GM12878 (cell line): ENCODE data around the gene HSD17B1. TPM values are rescaled to one million over a fixed set of nuclear protein-coding genes. Genes with fewer than 3 reads are reported as not detected.

Experiments
- ATAC-seq: fragments of 200-7000 bp; cut with Tn5 transposase; 3 replicates; pipeline ENCODE4 v1.9.1; 2020; ENCODE audit warnings: mild to moderate bottlenecking, moderate library complexity
- BruUV-seq: library from RNA; stranded (reverse); fragments of 400-500 nt; replicated peaks from 2 replicates; lab custom pipeline; 2021; lab: Mats Ljungman, UMichigan
- CTCF ChIA-PET: fragments of 300-600 bp; sonication (Branson Sonifier 250); formaldehyde crosslinking; extraction: SDS; loops from one replicate; lab custom pipeline; 2021; ENCODE audit warnings: inconsistent platforms; lab: Yijun Ruan, JAX
- POLR2A ChIA-PET: fragments of 350-600 bp; formaldehyde crosslinking; extraction: SDS; loops from one replicate; lab custom pipeline; 2021; ENCODE audit warnings: inconsistent platforms; lab: Charles Lee
- RAD21 ChIA-PET: fragments of 300-600 bp; sonication (Branson Sonifier 250); formaldehyde crosslinking; loops from one replicate; lab custom pipeline; 2023; ENCODE audit warnings: antibody characterized with exemption; ENCODE audit not compliant: unreplicated experiment; lab: Charles Lee
- SMC1A ChIA-PET: fragments of 300-600 bp; sonication (Branson Sonifier 250); formaldehyde crosslinking; loops from one replicate; lab custom pipeline; 2023; ENCODE audit not compliant: unreplicated experiment, uncharacterized antibody; lab: Charles Lee
- DNase-seq: peaks from one replicate; pipeline ENCODE4 v3.0.0-alpha.2; 2011; ENCODE audit warnings: low read depth, low spot score
- FAIRE-seq: peaks from 3 replicates; lab custom pipeline; 2011; peaks lifted over from hg19 to GRCh38; lab: Jason Lieb, UNC
- H2AFZ ChIP-seq: 2 replicates; pipeline ENCODE4 v1.6.0; 2011; ENCODE audit warnings: low read depth, low read length, control low read depth; ENCODE audit not compliant: control insufficient read depth
- H3K27ac ChIP-seq: 2 replicates; pipeline ENCODE4 v1.5.1; 2011; ENCODE audit warnings: control low read depth; ENCODE audit not compliant: control insufficient read depth, insufficient read depth
- H3K27me3 ChIP-seq, 2 experiments: replicated peaks in 1 of 2; 2 replicates each; pipeline versions ENCODE4 v1.6.0 to v1.6.1; 2011; ENCODE audit warnings: low read length in 1 of 2; ENCODE audit not compliant: control insufficient read depth in 2 of 2, insufficient read depth in 2 of 2
- H3K36me3 ChIP-seq, 2 experiments: 2 replicates each; pipeline ENCODE4 v1.5.1; 2011; ENCODE audit warnings: low read length in 1 of 2; ENCODE audit not compliant: control insufficient read depth in 2 of 2, insufficient read depth in 2 of 2
- H3K4me1 ChIP-seq: 2 replicates; pipeline ENCODE4 v1.6.1; 2011; ENCODE audit warnings: mild to moderate bottlenecking, low read length, moderate library complexity, mixed read lengths; ENCODE audit not compliant: control insufficient read depth, insufficient read depth
- H3K4me2 ChIP-seq: 2 replicates; pipeline ENCODE4 v1.6.0; 2011; ENCODE audit warnings: control low read depth; ENCODE audit not compliant: control insufficient read depth, insufficient read depth
- H3K4me3 ChIP-seq: fragments of 200-600 bp; sonication (generic); 2 replicates; pipeline ENCODE4 v1.5.1; 2016
- H3K79me2 ChIP-seq: 2 replicates; pipeline ENCODE4 v1.6.0; 2011; ENCODE audit warnings: low read length; ENCODE audit not compliant: control insufficient read depth, insufficient read depth
- H3K9ac ChIP-seq: 2 replicates; pipeline ENCODE4 v1.8.0; 2011; ENCODE audit warnings: low read length, control low read depth, mixed read lengths; ENCODE audit not compliant: control insufficient read depth, insufficient read depth
- H3K9me3 ChIP-seq: replicated peaks from 3 replicates; pipeline ENCODE4 v1.5.1; 2011; ENCODE audit warnings: mild to moderate bottlenecking, low read length; ENCODE audit not compliant: control insufficient read depth, insufficient read depth
- H4K20me1 ChIP-seq: 2 replicates; pipeline ENCODE4 v1.6.0; 2011; ENCODE audit not compliant: control insufficient read depth, insufficient read depth
- CBX5 ChIP-seq: sonication (generic); IDR thresholded peaks from 2 replicates; pipeline ENCODE4 v1.6.1; 2016; ENCODE audit warnings: low read depth, moderate library complexity, mild to moderate bottlenecking, inconsistent platforms
- NRF1 ChIP-seq: conservative IDR thresholded peaks from 2 replicates; pipeline ENCODE4 v1.6.1; 2011; ENCODE audit warnings: mild to moderate bottlenecking, low read depth, low read length, improper control_type of control experiment
- PML ChIP-seq: IDR thresholded peaks from 2 replicates; pipeline ENCODE4 v1.6.1; 2012; ENCODE audit warnings: low read length, inconsistent platforms
- YBX1 ChIP-seq: fragments of 450-650 bp; IDR thresholded peaks from 2 replicates; pipeline ENCODE4 v1.6.1; 2016; ENCODE audit warnings: antibody characterized with exemption
- WGBS: methylation state at CpG from one replicate; pipeline ENCODE4 v1.1.6; 2016; ENCODE audit warnings: low lambda C conversion rate; ENCODE audit not compliant: insufficient replicate concordance, insufficient coverage; ENCODE audit errors: missing lambda C conversion rate; 5-methylcytosine and 5-hydroxymethylcytosine counted together
- in situ Hi-C: fragments of 300-500 bp; cut with MboI; formaldehyde crosslinking; loops from 9 replicates; pipeline ENCODE4 v1.14.3; 2018; ENCODE audit warnings: mixed read lengths
- intact Hi-C: fragments of 100-400 bp; cut with micrococcal nuclease; formaldehyde crosslinking; loops from one replicate; pipeline ENCODE4 v1.14.2; 2022; ENCODE audit not compliant: unreplicated experiment
- polyA plus RNA-seq, 11 experiments: library from polyadenylated mRNA; depleted of rRNA in 4 of 11; unstranded in 6 of 11; stranded (reverse) in 5 of 11; fragments of >200 nt; fragmentation: Nextera tagmentation in 4 of 11; fragmentation: Illumina TruSeq in 1 of 11; extraction: Ambion mirVana in 4 of 11; extraction: Trizol in 1 of 11; gene quantifications; 1 replicate in 1 of 11; 2 replicates in 10 of 11; pipeline versions ENCODE4 v1.2.1 to v1.2.3, GENCODE V29; 2011 to 2016; ENCODE audit warnings: inconsistent platforms in 2 of 11, missing spikeins in 2 of 11, low read depth in 1 of 11
- total RNA-seq, 4 experiments: library from RNA; depleted of rRNA in 3 of 4; stranded (reverse); fragments of >200 nt in 3 of 4; fragmentation: Illumina TruSeq in 1 of 4; extraction: Trizol in 1 of 4; gene quantifications; 2 replicates each; pipeline versions ENCODE4 v1.2.1 to v1.2.3, GENCODE V29; 2013 to 2021
- TF ChIP-seq, protein P1 (sequence below): fragments of 450-650 bp; formaldehyde crosslinking; IDR thresholded peaks from 2 replicates; pipeline ENCODE4 v1.4.0; 2020; ENCODE audit warnings: mild to moderate bottlenecking, moderate library complexity
- TF ChIP-seq, protein P2 (sequence below): IDR thresholded peaks from 2 replicates; pipeline ENCODE4 v1.6.1; 2012; ENCODE audit warnings: low read depth, low read length, improper control_type of control experiment

The HSD17B1 gene
- total and polyA plus RNA-seq, 10 of the 15 experiments (the other 5 are each of a cell fraction or from before 2014, with no cell fraction given) = 0.15 to 1.1 (median 0.42) TPM

DNA sequence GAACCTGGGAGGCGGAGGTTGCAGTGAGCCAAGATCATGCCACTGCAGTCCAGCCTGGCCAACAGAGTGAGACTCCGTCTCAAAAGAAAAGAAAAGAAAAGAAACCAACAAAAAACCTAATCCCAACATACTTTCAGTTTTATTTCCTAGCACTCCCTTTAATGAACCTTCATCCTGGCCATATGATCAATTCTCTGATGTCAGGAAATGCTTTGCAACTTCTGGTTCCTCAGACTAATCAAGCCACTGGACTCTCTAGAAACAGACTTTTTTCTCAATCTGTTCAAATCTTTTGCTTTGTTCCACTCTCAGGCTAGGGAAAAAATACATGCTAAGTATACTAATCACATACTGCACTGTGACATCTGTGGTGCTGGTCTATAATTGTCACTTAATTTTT, 38.2 kb downstream of the HSD17B1 start:
- Histone ChIP-seq H3K36me3 (peaks cover 0 to 29% of the 10 kb centered on the region in 2 experiments; a peak in 3 of 4 replicates), H3K27ac (no peak overlapping the region), H2AFZ (no peak overlapping the region), H3K79me2 (peaks cover 3% of the 10 kb centered on the region), H4K20me1 (no peaks in the 10 kb centered on the region; the same call in 1 of the 2 replicates), H3K4me3 (no peak overlapping the region), H3K27me3 (no peaks in the 10 kb centered on the region), H3K4me2 (no peak overlapping the region), H3K9ac (no peak overlapping the region), H3K9me3 (no peaks in the 10 kb centered on the region), H3K4me1 (peaks cover 22% of the 10 kb centered on the region)
- ATAC-seq = no peak
- in situ Hi-C loops = no loop called here
- intact Hi-C loops = no loop called here
- no peak for DNase-seq
- ChIA-PET SMC1A (interaction anchor here (1.3 to 1.4 kb wide), 3 partner anchors 10 to 14 kb away, joined by 3 to 4 read pairs (median 3); no protein-coding TSS in a partner anchor), CTCF (interaction anchor here (0.8 to 1.9 kb wide), 5 partner anchors 11 to 173 kb away, joined by 3 to 8 read pairs (median 3); partner anchors contain the start of genes RETREG3 and TUBG1), POLR2A (no interaction called here), RAD21 (no interaction called here)
- BruUV-seq = no TSS peak
- TF ChIP-seq NRF1 (no peak), PML (no peak), CBX5 (no peak), YBX1 (no peak)
- TF ChIP-seq, protein P1, sequence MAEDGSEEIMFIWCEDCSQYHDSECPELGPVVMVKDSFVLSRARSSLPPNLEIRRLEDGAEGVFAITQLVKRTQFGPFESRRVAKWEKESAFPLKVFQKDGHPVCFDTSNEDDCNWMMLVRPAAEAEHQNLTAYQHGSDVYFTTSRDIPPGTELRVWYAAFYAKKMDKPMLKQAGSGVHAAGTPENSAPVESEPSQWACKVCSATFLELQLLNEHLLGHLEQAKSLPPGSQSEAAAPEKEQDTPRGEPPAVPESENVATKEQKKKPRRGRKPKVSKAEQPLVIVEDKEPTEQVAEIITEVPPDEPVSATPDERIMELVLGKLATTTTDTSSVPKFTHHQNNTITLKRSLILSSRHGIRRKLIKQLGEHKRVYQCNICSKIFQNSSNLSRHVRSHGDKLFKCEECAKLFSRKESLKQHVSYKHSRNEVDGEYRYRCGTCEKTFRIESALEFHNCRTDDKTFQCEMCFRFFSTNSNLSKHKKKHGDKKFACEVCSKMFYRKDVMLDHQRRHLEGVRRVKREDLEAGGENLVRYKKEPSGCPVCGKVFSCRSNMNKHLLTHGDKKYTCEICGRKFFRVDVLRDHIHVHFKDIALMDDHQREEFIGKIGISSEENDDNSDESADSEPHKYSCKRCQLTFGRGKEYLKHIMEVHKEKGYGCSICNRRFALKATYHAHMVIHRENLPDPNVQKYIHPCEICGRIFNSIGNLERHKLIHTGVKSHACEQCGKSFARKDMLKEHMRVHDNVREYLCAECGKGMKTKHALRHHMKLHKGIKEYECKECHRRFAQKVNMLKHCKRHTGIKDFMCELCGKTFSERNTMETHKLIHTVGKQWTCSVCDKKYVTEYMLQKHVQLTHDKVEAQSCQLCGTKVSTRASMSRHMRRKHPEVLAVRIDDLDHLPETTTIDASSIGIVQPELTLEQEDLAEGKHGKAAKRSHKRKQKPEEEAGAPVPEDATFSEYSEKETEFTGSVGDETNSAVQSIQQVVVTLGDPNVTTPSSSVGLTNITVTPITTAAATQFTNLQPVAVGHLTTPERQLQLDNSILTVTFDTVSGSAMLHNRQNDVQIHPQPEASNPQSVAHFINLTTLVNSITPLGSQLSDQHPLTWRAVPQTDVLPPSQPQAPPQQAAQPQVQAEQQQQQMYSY (CRISPR knock-in tag) = no peak
- TF ChIP-seq, protein P2, sequence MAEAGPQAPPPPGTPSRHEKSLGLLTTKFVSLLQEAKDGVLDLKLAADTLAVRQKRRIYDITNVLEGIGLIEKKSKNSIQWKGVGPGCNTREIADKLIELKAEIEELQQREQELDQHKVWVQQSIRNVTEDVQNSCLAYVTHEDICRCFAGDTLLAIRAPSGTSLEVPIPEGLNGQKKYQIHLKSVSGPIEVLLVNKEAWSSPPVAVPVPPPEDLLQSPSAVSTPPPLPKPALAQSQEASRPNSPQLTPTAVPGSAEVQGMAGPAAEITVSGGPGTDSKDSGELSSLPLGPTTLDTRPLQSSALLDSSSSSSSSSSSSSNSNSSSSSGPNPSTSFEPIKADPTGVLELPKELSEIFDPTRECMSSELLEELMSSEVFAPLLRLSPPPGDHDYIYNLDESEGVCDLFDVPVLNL = no peak
- 79% methylated on average over 2 of the region's 2 CpGs for WGBS
- no peak for FAIRE-seq
